ENCODE results near the gene OXER1. TPM values are rescaled to one million over a fixed set of nuclear protein-coding genes. Genes with fewer than 3 reads are reported as not detected.

OXER1 gene
- total and polyA plus RNA-seq, 2 of the 13 experiments (the other 11 are each of a cell fraction or from before 2014, with no cell fraction given), result 8.0 to 9.0 TPM

- TF ChIP-seq, protein P1, sequence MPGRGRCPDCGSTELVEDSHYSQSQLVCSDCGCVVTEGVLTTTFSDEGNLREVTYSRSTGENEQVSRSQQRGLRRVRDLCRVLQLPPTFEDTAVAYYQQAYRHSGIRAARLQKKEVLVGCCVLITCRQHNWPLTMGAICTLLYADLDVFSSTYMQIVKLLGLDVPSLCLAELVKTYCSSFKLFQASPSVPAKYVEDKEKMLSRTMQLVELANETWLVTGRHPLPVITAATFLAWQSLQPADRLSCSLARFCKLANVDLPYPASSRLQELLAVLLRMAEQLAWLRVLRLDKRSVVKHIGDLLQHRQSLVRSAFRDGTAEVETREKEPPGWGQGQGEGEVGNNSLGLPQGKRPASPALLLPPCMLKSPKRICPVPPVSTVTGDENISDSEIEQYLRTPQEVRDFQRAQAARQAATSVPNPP (CRISPR knock-in tag; IDR thresholded peaks at IDR 0.05), result 0 out of 2 replicates have a peak, but pooled peaks have one; percentile 28
- TF ChIP-seq NR1H2 (CRISPR knock-in tag; IDR thresholded peaks at IDR 0.05; ENCODE audit: borderline replicate concordance, low read depth) (no peak), ZNF766 (CRISPR knock-in tag; IDR thresholded peaks at IDR 0.05; ENCODE audit: borderline replicate concordance) (no peak), JUND (CRISPR knock-in tag; IDR thresholded peaks at IDR 0.05) (0 out of 2 replicates have a peak, but pooled peaks have one; percentile 11), NFE2L2 (IDR thresholded peaks at IDR 0.05; ENCODE audit: low read length) (peak; percentile 46)
- TF ChIP-seq, protein P2, sequence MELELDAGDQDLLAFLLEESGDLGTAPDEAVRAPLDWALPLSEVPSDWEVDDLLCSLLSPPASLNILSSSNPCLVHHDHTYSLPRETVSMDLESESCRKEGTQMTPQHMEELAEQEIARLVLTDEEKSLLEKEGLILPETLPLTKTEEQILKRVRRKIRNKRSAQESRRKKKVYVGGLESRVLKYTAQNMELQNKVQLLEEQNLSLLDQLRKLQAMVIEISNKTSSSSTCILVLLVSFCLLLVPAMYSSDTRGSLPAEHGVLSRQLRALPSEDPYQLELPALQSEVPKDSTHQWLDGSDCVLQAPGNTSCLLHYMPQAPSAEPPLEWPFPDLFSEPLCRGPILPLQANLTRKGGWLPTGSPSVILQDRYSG (CRISPR knock-in tag; IDR thresholded peaks at IDR 0.05), result no peak
These were observed 35.9 kb upstream of the OXER1 start (continued) for GRCh38 chr2:42799881-42800280.

- H4K20me1 ChIP-seq (ENCODE audit: insufficient read depth, low read length), result no peaks in the 10 kb centered on the region
- in situ Hi-C loops (cut with HindIII; ENCODE audit: extremely low pct_ligation_motif_present, low pct_unique_long_range_greater_than_20kb), result no loop called here
- FAIRE-seq, result no peak
- H3K79me2 ChIP-seq (ENCODE audit: insufficient read depth, low read length), result peaks cover 37% of the 10 kb centered on the region
- no peaks in the 10 kb centered on the region; a peak in 1 of 5 replicates for H3K27me3 ChIP-seq (ENCODE audit: control insufficient read depth in 1 of 2, insufficient read depth in 2 of 2, low read length in 2 of 2)
- ChIA-PET CTCF (ENCODE audit: low intra/inter-chr PET ratio, low total read pairs) (no interaction called here), POLR2A (interaction anchor here (1.6 to 9.3 kb wide), 2 partner anchors 11 to 14 kb away, joined by 3 to 287 read pairs; no protein-coding TSS in a partner anchor)
- no peak overlapping the region for H3K4me2 ChIP-seq (ENCODE audit: low read depth, low read length)
- no TSS peak for BruUV-seq (replicated peaks)
- H3K36me3 ChIP-seq (replicated peaks in 1 of 2; ENCODE audit: control insufficient read depth in 1 of 2, insufficient read depth in 2 of 2, low read length in 2 of 2), result peaks cover 3% of the 10 kb centered on the region in 2 experiments; a peak in 1 of 5 replicates
- no peak overlapping the region for H3K9ac ChIP-seq (ENCODE audit: insufficient read depth, low read depth, low read length)
- intact Hi-C loops (cut with micrococcal nuclease; ENCODE audit: unreplicated experiment), result no loop called here
- H3K9me3 ChIP-seq (ENCODE audit: low read length), result no peaks in the 10 kb centered on the region
- ATAC-seq, result no peak
- no peak overlapping the region for H3K4me3 ChIP-seq (replicated peaks in 1 of 3; ENCODE audit: insufficient read depth in 1 of 3, low read depth in 2 of 3, low read length in 3 of 3)
- DNase-seq (ENCODE audit: low spot score), result no peak
- H3K4me1 ChIP-seq (ENCODE audit: insufficient read depth, low read length), result peaks cover 30% of the 10 kb centered on the region
- 92% methylated on average over 6 of the region's 6 CpGs for WGBS (ENCODE audit: low lambda C conversion rate)
- H2AFZ ChIP-seq (ENCODE audit: low read length), result no peak overlapping the region
- H3K27ac ChIP-seq (ENCODE audit: extremely low read length, insufficient read depth, low read length), result no peak overlapping the region
- TF ChIP-seq TCF12 (IDR thresholded peaks at IDR 0.05) (no peak), TCF12 (CRISPR knock-in tag; IDR thresholded peaks at IDR 0.05) (no peak), ZNF335 (CRISPR knock-in tag; IDR thresholded peaks at IDR 0.05) (no peak), RBM22 (optimal IDR thresholded peaks at IDR 0.05; ENCODE audit: low read length) (peak; percentile 33), ZBTB39 (CRISPR knock-in tag; IDR thresholded peaks at IDR 0.05) (no peak), PAF1 (CRISPR knock-in tag; IDR thresholded peaks at IDR 0.05) (peak; percentile 67; the same call in 1 of the 2 replicates), SNAPC4 (CRISPR knock-in tag; IDR thresholded peaks at IDR 0.05) (no peak)
- TF ChIP-seq, protein P3, sequence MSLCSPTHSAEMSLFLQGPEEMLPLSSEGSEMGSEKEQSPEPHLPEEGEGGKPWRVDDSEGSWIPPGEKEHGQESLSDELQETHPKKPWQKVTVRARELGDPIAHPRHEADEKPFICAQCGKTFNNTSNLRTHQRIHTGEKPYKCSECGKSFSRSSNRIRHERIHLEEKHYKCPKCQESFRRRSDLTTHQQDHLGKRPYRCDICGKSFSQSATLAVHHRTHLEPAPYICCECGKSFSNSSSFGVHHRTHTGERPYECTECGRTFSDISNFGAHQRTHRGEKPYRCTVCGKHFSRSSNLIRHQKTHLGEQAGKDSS (CRISPR knock-in tag; IDR thresholded peaks at IDR 0.05; ENCODE audit: borderline replicate concordance, low read depth), result no peak
These were observed 33.3 kb upstream of the OXER1 start for GRCh38 chr2:42797281-42797680.
